K562 (cell line): ENCODE measurements around the gene ADGRB3. TPM values are rescaled to one million over a fixed set of nuclear protein-coding genes. Genes with fewer than 3 reads are reported as not detected.

ENCODE experiments used
- BDP1 ChIP-seq: IDR thresholded peaks from 3 replicates; pipeline ENCODE4 v1.6.1; 2011; ENCODE audit not compliant: insufficient read length, insufficient read depth
- CREM ChIP-seq: IDR thresholded peaks from 2 replicates; pipeline ENCODE4 v1.6.1; 2014; ENCODE audit warnings: antibody characterized with exemption, low read depth
- EHMT2 ChIP-seq: fragments of 450-650 bp; IDR thresholded peaks from 2 replicates; pipeline ENCODE4 v1.6.1; 2018; ENCODE audit warnings: antibody characterized with exemption
- ELF4 ChIP-seq: fragments of 450-650 bp; formaldehyde crosslinking; IDR thresholded peaks from 2 replicates; pipeline ENCODE4 v1.4.0; 2022; ENCODE audit warnings: missing genetic modification characterization
- HDAC8 ChIP-seq: fragments of 450-650 bp; IDR thresholded peaks from 2 replicates; pipeline ENCODE4 v1.6.1; 2016; ENCODE audit warnings: mild to moderate bottlenecking, missing genetic modification characterization, moderate library complexity, missing compliant biosample characterization
- MBD2 ChIP-seq: sonication (generic); IDR thresholded peaks from 2 replicates; pipeline ENCODE4 v1.6.1; 2016; ENCODE audit warnings: low read depth, borderline replicate concordance
- SMAD3 ChIP-seq: fragments of 450-650 bp; formaldehyde crosslinking; conservative IDR thresholded peaks from 2 replicates; pipeline ENCODE4 v1.4.0; 2020; ENCODE audit warnings: mild to moderate bottlenecking
- STAG1 ChIP-seq: sonication (generic); formaldehyde crosslinking; IDR thresholded peaks from 2 replicates; pipeline ENCODE4 v1.5.0; 2020; ENCODE audit warnings: missing genetic modification reagents, borderline replicate concordance
- YY1 ChIP-seq, 3 experiments: IDR thresholded peaks; 2 replicates each; pipeline ENCODE4 v1.6.1; 2011; ENCODE audit warnings: low read length in 2 of 3, mild to moderate bottlenecking in 2 of 3, moderate library complexity in 2 of 3, borderline replicate concordance in 1 of 3, control low read depth in 1 of 3, low read depth in 1 of 3; ENCODE audit not compliant: insufficient read depth in 3 of 3, insufficient replicate concordance in 2 of 3, control insufficient read depth in 1 of 3, insufficient read length in 1 of 3; ENCODE audit errors: extremely low read depth in 1 of 3
- ZNF75A ChIP-seq: fragments of 450-650 bp; formaldehyde crosslinking; IDR thresholded peaks from 2 replicates; pipeline ENCODE4 v1.4.0; 2020; ENCODE audit warnings: mild to moderate bottlenecking
- ZNF766 ChIP-seq: fragments of 200-800 bp; sonication (Bioruptor generic); conservative IDR thresholded peaks from 2 replicates; pipeline ENCODE4 v1.6.1; 2016; ENCODE audit warnings: missing genetic modification characterization, missing compliant biosample characterization
- polyA plus RNA-seq, 8 experiments: library from polyadenylated mRNA; depleted of rRNA in 4 of 8; stranded (reverse) in 5 of 8; unstranded in 3 of 8; fragments of >200 nt; fragmentation: Nextera tagmentation in 2 of 8; fragmentation: Illumina TruSeq in 1 of 8; extraction: Ambion mirVana in 2 of 8; extraction: Trizol in 1 of 8; gene quantifications; 2 replicates each; pipeline versions ENCODE4 v1.2.1 to v1.2.3, GENCODE V29; 2011 to 2014; ENCODE audit warnings: inconsistent platforms in 1 of 8, missing spikeins in 1 of 8
- total RNA-seq, 7 experiments: library from RNA; depleted of rRNA in 6 of 7; stranded (reverse); fragments of >200 nt in 6 of 7; fragmentation: Illumina TruSeq in 2 of 7; extraction: Trizol in 2 of 7; gene quantifications; 2 replicates each; pipeline versions ENCODE4 v1.2.1 to v1.2.3, GENCODE V29; 2011 to 2021; ENCODE audit warnings: low replicate concordance in 1 of 7
- TF ChIP-seq, protein P1 (sequence below): sonication (generic); formaldehyde crosslinking; IDR thresholded peaks from 2 replicates; pipeline ENCODE4 v1.8.0; 2022; ENCODE audit warnings: mild to moderate bottlenecking, low read depth, missing genetic modification reagents
- TF ChIP-seq, protein P2 (sequence below): sonication (generic); formaldehyde crosslinking; IDR thresholded peaks from 2 replicates; pipeline ENCODE4 v1.8.0; 2022; ENCODE audit warnings: missing genetic modification reagents, mild to moderate bottlenecking, moderate library complexity, borderline replicate concordance
- TF ChIP-seq, protein P3 (sequence below), 2 experiments: fragments of 200-800 bp in 1 of 2; sonication (Bioruptor generic) in 1 of 2; sonication (generic) in 1 of 2; formaldehyde crosslinking in 1 of 2; IDR thresholded peaks in 1 of 2; conservative IDR thresholded peaks in 1 of 2; 2 replicates each; pipeline versions ENCODE4 v1.5.0 to v1.6.1; 2016 to 2020; ENCODE audit warnings: missing compliant biosample characterization in 1 of 2, missing genetic modification characterization in 1 of 2, missing genetic modification reagents in 1 of 2
- TF ChIP-seq, protein P4 (sequence below), 2 experiments: IDR thresholded peaks; 2 replicates each; pipeline ENCODE4 v1.6.1; 2011; ENCODE audit warnings: borderline replicate concordance in 1 of 2, control low read depth in 1 of 2, low read depth in 1 of 2, low read length in 1 of 2, mild to moderate bottlenecking in 1 of 2, mixed read lengths in 1 of 2, moderate library complexity in 1 of 2; ENCODE audit not compliant: insufficient read depth in 1 of 2, insufficient read length in 1 of 2, poor library complexity in 1 of 2, severe bottlenecking in 1 of 2; ENCODE audit errors: extremely low read depth in 1 of 2
- TF ChIP-seq, protein P5 (sequence below), 2 experiments: fragments of 450-650 bp; IDR thresholded peaks; 2 replicates each; pipeline ENCODE4 v1.6.1; 2018; ENCODE audit warnings: mild to moderate bottlenecking in 2 of 2, low read depth in 1 of 2; ENCODE audit not compliant: partially characterized antibody in 2 of 2

ADGRB3 gene
- total and polyA plus RNA-seq, 9 of the 15 experiments (the other 6 are each of a cell fraction or from before 2014, with no cell fraction given): 0.90 to 7.8 (median 2.4) TPM

DNA sequence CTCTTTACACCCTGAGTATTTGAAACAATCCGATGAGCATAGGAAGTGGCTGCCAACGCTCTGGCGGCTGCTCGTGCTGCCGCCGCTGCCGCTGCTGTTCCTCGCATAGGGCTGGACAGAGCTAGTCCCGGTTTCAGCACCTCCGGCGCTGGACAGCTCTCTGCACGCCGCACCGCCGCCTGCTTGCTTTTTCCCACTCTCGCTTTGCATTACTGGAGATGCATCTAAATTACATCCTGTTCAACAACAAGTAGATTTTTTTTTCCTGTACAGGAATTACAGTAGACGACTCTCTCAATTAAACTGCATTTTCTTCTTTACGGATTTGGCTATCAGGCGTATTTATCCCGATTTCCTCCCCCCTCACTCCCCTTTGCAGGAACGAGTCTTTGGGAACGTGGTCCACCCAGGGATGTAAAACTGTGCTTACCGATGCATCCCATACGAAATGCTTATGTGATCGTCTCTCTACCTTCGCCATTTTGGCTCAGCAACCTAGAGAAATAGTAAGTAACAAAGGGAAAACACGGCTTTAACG is 597.9 kb downstream of the ADGRB3 start (continued):
- TF ChIP-seq EHMT2: peak; percentile 99
- peak; percentile 57; the same call in 1 of the 2 replicates for TF ChIP-seq SMAD3 (CRISPR knock-in tag)
- TF ChIP-seq, protein P1, sequence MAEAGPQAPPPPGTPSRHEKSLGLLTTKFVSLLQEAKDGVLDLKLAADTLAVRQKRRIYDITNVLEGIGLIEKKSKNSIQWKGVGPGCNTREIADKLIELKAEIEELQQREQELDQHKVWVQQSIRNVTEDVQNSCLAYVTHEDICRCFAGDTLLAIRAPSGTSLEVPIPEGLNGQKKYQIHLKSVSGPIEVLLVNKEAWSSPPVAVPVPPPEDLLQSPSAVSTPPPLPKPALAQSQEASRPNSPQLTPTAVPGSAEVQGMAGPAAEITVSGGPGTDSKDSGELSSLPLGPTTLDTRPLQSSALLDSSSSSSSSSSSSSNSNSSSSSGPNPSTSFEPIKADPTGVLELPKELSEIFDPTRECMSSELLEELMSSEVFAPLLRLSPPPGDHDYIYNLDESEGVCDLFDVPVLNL (CRISPR knock-in tag): peak; percentile 58; the same call in 1 of the 2 replicates
- TF ChIP-seq, protein P2, sequence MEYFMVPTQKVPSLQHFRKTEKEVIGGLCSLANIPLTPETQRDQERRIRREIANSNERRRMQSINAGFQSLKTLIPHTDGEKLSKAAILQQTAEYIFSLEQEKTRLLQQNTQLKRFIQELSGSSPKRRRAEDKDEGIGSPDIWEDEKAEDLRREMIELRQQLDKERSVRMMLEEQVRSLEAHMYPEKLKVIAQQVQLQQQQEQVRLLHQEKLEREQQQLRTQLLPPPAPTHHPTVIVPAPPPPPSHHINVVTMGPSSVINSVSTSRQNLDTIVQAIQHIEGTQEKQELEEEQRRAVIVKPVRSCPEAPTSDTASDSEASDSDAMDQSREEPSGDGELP (CRISPR knock-in tag): peak; percentile 44; the same call in 1 of the 2 replicates
- TF ChIP-seq, protein P3, sequence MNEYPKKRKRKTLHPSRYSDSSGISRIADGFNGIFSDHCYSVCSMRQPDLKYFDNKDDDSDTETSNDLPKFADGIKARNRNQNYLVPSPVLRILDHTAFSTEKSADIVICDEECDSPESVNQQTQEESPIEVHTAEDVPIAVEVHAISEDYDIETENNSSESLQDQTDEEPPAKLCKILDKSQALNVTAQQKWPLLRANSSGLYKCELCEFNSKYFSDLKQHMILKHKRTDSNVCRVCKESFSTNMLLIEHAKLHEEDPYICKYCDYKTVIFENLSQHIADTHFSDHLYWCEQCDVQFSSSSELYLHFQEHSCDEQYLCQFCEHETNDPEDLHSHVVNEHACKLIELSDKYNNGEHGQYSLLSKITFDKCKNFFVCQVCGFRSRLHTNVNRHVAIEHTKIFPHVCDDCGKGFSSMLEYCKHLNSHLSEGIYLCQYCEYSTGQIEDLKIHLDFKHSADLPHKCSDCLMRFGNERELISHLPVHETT (CRISPR knock-in tag; conservative IDR thresholded peaks at IDR 0.05 in 1 of 2, IDR thresholded peaks at IDR 0.05 in 1 of 2): peak in 1 of 2 experiments; percentile 71; a peak in 1 of 4 replicates
- peak in 1 of 3 experiments; percentile 17 for TF ChIP-seq YY1 (IDR thresholded peaks at IDR 0.05; ENCODE audit: borderline replicate concordance in 1 of 3, control insufficient read depth in 1 of 3, extremely low read depth in 1 of 3, insufficient read depth in 3 of 3, insufficient read length in 1 of 3, insufficient replicate concordance in 2 of 3, low read depth in 1 of 3, low read length in 2 of 3)
- TF ChIP-seq BDP1: no peak
- no peak for TF ChIP-seq ELF4 (CRISPR knock-in tag)
- no peak for TF ChIP-seq HDAC8
- TF ChIP-seq ZNF75A (CRISPR knock-in tag): no peak
- peak; percentile 94 for TF ChIP-seq ZNF766
- TF ChIP-seq, protein P4, sequence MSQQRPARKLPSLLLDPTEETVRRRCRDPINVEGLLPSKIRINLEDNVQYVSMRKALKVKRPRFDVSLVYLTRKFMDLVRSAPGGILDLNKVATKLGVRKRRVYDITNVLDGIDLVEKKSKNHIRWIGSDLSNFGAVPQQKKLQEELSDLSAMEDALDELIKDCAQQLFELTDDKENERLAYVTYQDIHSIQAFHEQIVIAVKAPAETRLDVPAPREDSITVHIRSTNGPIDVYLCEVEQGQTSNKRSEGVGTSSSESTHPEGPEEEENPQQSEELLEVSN (IDR thresholded peaks at IDR 0.05; ENCODE audit: borderline replicate concordance in 1 of 2, extremely low read depth in 1 of 2, insufficient read depth in 1 of 2, insufficient read length in 1 of 2, low read depth in 1 of 2, low read length in 1 of 2, poor library complexity in 1 of 2, severe bottlenecking in 1 of 2): peak in 1 of 2 experiments; percentile 67
- TF ChIP-seq MBD2: no peak
- TF ChIP-seq CREM: peak; percentile 61; the same call in 1 of the 2 replicates
- TF ChIP-seq, protein P5, sequence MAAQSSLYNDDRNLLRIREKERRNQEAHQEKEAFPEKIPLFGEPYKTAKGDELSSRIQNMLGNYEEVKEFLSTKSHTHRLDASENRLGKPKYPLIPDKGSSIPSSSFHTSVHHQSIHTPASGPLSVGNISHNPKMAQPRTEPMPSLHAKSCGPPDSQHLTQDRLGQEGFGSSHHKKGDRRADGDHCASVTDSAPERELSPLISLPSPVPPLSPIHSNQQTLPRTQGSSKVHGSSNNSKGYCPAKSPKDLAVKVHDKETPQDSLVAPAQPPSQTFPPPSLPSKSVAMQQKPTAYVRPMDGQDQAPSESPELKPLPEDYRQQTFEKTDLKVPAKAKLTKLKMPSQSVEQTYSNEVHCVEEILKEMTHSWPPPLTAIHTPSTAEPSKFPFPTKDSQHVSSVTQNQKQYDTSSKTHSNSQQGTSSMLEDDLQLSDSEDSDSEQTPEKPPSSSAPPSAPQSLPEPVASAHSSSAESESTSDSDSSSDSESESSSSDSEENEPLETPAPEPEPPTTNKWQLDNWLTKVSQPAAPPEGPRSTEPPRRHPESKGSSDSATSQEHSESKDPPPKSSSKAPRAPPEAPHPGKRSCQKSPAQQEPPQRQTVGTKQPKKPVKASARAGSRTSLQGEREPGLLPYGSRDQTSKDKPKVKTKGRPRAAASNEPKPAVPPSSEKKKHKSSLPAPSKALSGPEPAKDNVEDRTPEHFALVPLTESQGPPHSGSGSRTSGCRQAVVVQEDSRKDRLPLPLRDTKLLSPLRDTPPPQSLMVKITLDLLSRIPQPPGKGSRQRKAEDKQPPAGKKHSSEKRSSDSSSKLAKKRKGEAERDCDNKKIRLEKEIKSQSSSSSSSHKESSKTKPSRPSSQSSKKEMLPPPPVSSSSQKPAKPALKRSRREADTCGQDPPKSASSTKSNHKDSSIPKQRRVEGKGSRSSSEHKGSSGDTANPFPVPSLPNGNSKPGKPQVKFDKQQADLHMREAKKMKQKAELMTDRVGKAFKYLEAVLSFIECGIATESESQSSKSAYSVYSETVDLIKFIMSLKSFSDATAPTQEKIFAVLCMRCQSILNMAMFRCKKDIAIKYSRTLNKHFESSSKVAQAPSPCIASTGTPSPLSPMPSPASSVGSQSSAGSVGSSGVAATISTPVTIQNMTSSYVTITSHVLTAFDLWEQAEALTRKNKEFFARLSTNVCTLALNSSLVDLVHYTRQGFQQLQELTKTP (IDR thresholded peaks at IDR 0.05; ENCODE audit: low read depth in 1 of 2, partially characterized antibody in 2 of 2): peak in 1 of 2 experiments; percentile 96
- TF ChIP-seq STAG1: peak; percentile 58; the same call in 1 of the 2 replicates
